ENCODE results near the gene CADM2.

The CADM2 gene

GRCh38 chr3:85851071-85851470, 892.3 kb downstream of the CADM2 start (continued):
- no peak for TF ChIP-seq ZNF221 (tag by site-specific recombination; IDR thresholded peaks at IDR 0.05; ENCODE audit: borderline replicate concordance)
- no peak for TF ChIP-seq ZNF837 (tag by site-specific recombination; IDR thresholded peaks at IDR 0.05)
- no peak for TF ChIP-seq BCL11A (tag by site-specific recombination; IDR thresholded peaks at IDR 0.05; ENCODE audit: low read depth)
- TF ChIP-seq ZBTB21 (tag by site-specific recombination; IDR thresholded peaks at IDR 0.05) = no peak
- no peak for TF ChIP-seq ZNF148 (tag by site-specific recombination; IDR thresholded peaks at IDR 0.05; ENCODE audit: borderline replicate concordance)
- no peak for TF ChIP-seq ZNF114 (tag by site-specific recombination; IDR thresholded peaks at IDR 0.05)
- TF ChIP-seq KLF9 (tag by site-specific recombination; IDR thresholded peaks at IDR 0.05; ENCODE audit: low read depth) = no peak
- TF ChIP-seq ZNF843 (tag by site-specific recombination; IDR thresholded peaks at IDR 0.05) = no peak
- TF ChIP-seq PRDM1 (tag by site-specific recombination; IDR thresholded peaks at IDR 0.05) = no peak
- TF ChIP-seq ZNF624 (tag by site-specific recombination; IDR thresholded peaks at IDR 0.05) = no peak
- TF ChIP-seq ZNF510 (tag by site-specific recombination; IDR thresholded peaks at IDR 0.05; ENCODE audit: insufficient replicate concordance) = no peak

- Histone ChIP-seq H3K36me3 (ENCODE audit: control insufficient read depth in 2 of 2, insufficient read depth in 1 of 2, low read length in 2 of 2) (no peaks in the 10 kb centered on the region), H3K4me1 (ENCODE audit: control insufficient read depth, insufficient read depth, low read length) (no peaks in the 10 kb centered on the region)
These were observed 895.0 kb downstream of the CADM2 start for GRCh38 chr3:85853805-85854204.

DNA sequence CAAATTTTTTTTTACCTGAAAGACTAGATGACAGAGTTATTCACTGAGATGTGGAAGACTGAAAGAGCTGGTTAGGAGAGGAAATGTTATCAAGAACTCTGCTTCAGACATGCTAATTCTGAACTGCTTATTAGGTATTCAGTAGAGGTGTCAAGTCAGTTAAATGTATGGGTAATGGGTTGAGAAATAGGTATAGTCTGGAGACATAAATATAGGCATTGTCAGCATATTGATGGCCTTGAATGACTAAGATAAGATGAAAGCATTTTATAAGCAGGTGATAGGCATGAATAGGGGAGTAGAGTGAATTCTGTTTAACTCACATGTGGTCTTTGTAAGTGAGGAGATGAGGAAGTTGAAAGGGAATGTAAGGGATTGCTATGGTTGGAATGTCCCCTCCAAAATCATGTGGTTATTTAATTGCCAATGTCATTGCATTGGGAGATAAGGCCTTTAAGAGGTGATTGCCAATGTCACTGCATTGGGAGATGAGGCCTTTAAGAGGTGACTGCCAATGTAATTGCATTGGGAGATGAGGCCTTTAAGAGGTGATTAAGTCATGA, 904.2 kb downstream of the CADM2 start:
- H3K36me3 ChIP-seq (ENCODE audit: control insufficient read depth in 2 of 2, insufficient read depth in 1 of 2, low read length in 2 of 2) = no peaks in the 10 kb centered on the region
- POLR2A ChIA-PET = no interaction called here
- no peak overlapping the region for H3K4me3 ChIP-seq (ENCODE audit: low read depth, low read length)
- H3K9me3 ChIP-seq (ENCODE audit: control insufficient read depth, insufficient read depth, low read depth, low read length) = no peaks in the 10 kb centered on the region
- TF ChIP-seq ZNF449 (tag by site-specific recombination; IDR thresholded peaks at IDR 0.05) (no peak), ZFP69B (tag by site-specific recombination; IDR thresholded peaks at IDR 0.05) (no peak), ZNF561 (tag by site-specific recombination; IDR thresholded peaks at IDR 0.05; ENCODE audit: borderline replicate concordance) (no peak), ZNF274 (IDR thresholded peaks at IDR 0.05; ENCODE audit: low read length) (no peak), ZNF274 (tag by site-specific recombination; IDR thresholded peaks at IDR 0.05; ENCODE audit: borderline replicate concordance) (no peak), ZNF701 (tag by site-specific recombination; IDR thresholded peaks at IDR 0.05) (no peak), ZNF776 (tag by site-specific recombination; IDR thresholded peaks at IDR 0.05; ENCODE audit: borderline replicate concordance) (no peak)
- no peaks in the 10 kb centered on the region for H3K4me1 ChIP-seq (ENCODE audit: control insufficient read depth, insufficient read depth, low read length)
- CTCF ChIA-PET = no interaction called here
- no peak overlapping the region for H3K27ac ChIP-seq (ENCODE audit: extremely low read depth, low read depth, low read length)

More at GRCh38 chr3:85853805-85854204, 895.0 kb downstream of the CADM2 start:
- H3K4me3 ChIP-seq (ENCODE audit: low read depth, low read length) = no peak overlapping the region
- ChIA-PET POLR2A (no interaction called here), CTCF (no interaction called here)
- H3K27ac ChIP-seq (ENCODE audit: extremely low read depth, low read depth, low read length) = no peak overlapping the region
- TF ChIP-seq MEIS1 (CRISPR knock-in tag; IDR thresholded peaks at IDR 0.05; ENCODE audit: borderline replicate concordance) (no peak), ZNF76 (tag by site-specific recombination; IDR thresholded peaks at IDR 0.05; ENCODE audit: borderline replicate concordance, low read depth) (no peak), ZNF433 (tag by site-specific recombination; IDR thresholded peaks at IDR 0.05; ENCODE audit: low read depth) (no peak)
- H3K9me3 ChIP-seq (ENCODE audit: control insufficient read depth, insufficient read depth, low read depth, low read length) = no peaks in the 10 kb centered on the region
